ENCODE data around the gene SLC38A1. TPM values are rescaled to one million over a fixed set of nuclear protein-coding genes. Genes with fewer than 3 reads are reported as not detected.
"Not testable (repeated sequence)": the region's sequence is repeated elsewhere in the genome, so short reads cannot be mapped to it uniquely, and the experiment has no call there.

The SLC38A1 gene
- 46.2 TPM for polyA plus RNA-seq (2013, experiment 1 of 2; ENCODE audit: insufficient read length)
- 25.9 TPM for polyA plus RNA-seq (2013, experiment 2 of 2; ENCODE audit: insufficient read length)

- peak; percentile 81 for DNase-seq
Measured at GRCh38 chr12:46268583-46269428, at the start of gene SLC38A1. SLC38A1 (minus strand) TSS chr12:46269043; CDS start chr12:46239800, 29,243 bp downstream.

- DNase-seq: no peak
Measured at GRCh38 chr12:46318037-46318436, 49.2 kb upstream of the SLC38A1 start.

GRCh38 chr12:46304070-46304469, 35.2 kb upstream of the SLC38A1 start:
- DNase-seq: no peak

- DNase-seq: peak; percentile 15
Measured at GRCh38 chr12:46303039-46303666, 34.3 kb upstream of the SLC38A1 start.

GRCh38 chr12:46300910-46301309, 32.1 kb upstream of the SLC38A1 start:
- no peak for DNase-seq

GRCh38 chr12:46299851-46300250, 31.0 kb upstream of the SLC38A1 start:
- DNase-seq: no peak

- no peak for DNase-seq
Measured at GRCh38 chr12:46298261-46298660, 29.4 kb upstream of the SLC38A1 start.

- no peak for DNase-seq
Measured at GRCh38 chr12:46296822-46297221, 28.0 kb upstream of the SLC38A1 start.

- DNase-seq: peak; percentile 11
Measured at GRCh38 chr12:46292754-46293402, 24.0 kb upstream of the SLC38A1 start.

GRCh38 chr12:46291953-46292352, 23.1 kb upstream of the SLC38A1 start:
- not testable (repeated sequence) for DNase-seq

- DNase-seq: not testable (repeated sequence)
Measured at GRCh38 chr12:46285177-46285576, 16.3 kb upstream of the SLC38A1 start.

- DNase-seq: no peak
Measured at GRCh38 chr12:46282829-46283228, 14.0 kb upstream of the SLC38A1 start.

GRCh38 chr12:46276756-46277155, 7.9 kb upstream of the SLC38A1 start:
- no peak for DNase-seq

GRCh38 chr12:46271863-46272262, 3.0 kb upstream of the SLC38A1 start:
- no peak for DNase-seq

GRCh38 chr12:46269429-46270241, 792 bp upstream of the SLC38A1 start:
- no peak for DNase-seq

- peak; percentile 55 for DNase-seq
Measured at GRCh38 chr12:46267825-46268582, 839 bp downstream of the SLC38A1 start.

GRCh38 chr12:46267575-46267824, 1.3 kb downstream of the SLC38A1 start:
- no peak for DNase-seq

GRCh38 chr12:46266869-46267574, 1.8 kb downstream of the SLC38A1 start:
- DNase-seq: peak; percentile 65

GRCh38 chr12:46266382-46266791, 2.5 kb downstream of the SLC38A1 start:
- DNase-seq: peak; percentile 52

- no peak for DNase-seq
Measured at GRCh38 chr12:46265734-46266133, 3.1 kb downstream of the SLC38A1 start.

- DNase-seq: no peak
Measured at GRCh38 chr12:46265102-46265501, 3.7 kb downstream of the SLC38A1 start.

Data from fibroblast of skin of back (primary cell).